Endothelial cell of umbilical vein (primary cell): ENCODE data around the gene SOX13. TPM values are rescaled to one million over a fixed set of nuclear protein-coding genes. Genes with fewer than 3 reads are reported as not detected.

Experiments
- BruUV-seq: library from RNA; stranded (reverse); fragments of 400-500 nt; replicated peaks from 2 replicates; lab custom pipeline; 2021; lab: Mats Ljungman, UMichigan
- CTCF ChIA-PET: fragments of 300-600, 350-600 bp; sonication (Branson Sonifier 250); formaldehyde crosslinking; loops from one replicate; lab custom pipeline; 2021; ENCODE audit warnings: antibody characterized with exemption, inconsistent platforms; lab: Charles Lee
- POLR2A ChIA-PET: fragments of 300-600, 350-600 bp; sonication (Branson Sonifier 250); formaldehyde crosslinking; loops from one replicate; lab custom pipeline; 2021; ENCODE audit warnings: antibody characterized with exemption, inconsistent platforms; lab: Charles Lee
- DNase-seq: peaks from one replicate; pipeline ENCODE4 v3.0.0-alpha.2; 2011; ENCODE audit warnings: low read depth, low spot score
- FAIRE-seq: peaks from 2 replicates; lab custom pipeline; 2011; peaks lifted over from hg19 to GRCh38; lab: Jason Lieb, UNC
- H2AFZ ChIP-seq: 2 replicates; pipeline ENCODE4 v1.6.0; 2012; ENCODE audit warnings: low read depth, low read length, control low read depth, inconsistent platforms
- H3K27ac ChIP-seq: 2 replicates; pipeline ENCODE4 v1.5.1; 2011; ENCODE audit warnings: low read depth, mild to moderate bottlenecking, control low read depth, low read length, moderate library complexity; ENCODE audit not compliant: insufficient read depth
- H3K27me3 ChIP-seq, 2 experiments: 2 replicates each; pipeline versions ENCODE4 v1.6.0 to v1.6.1; 2011; ENCODE audit warnings: low read length in 2 of 2, mixed read lengths in 1 of 2; ENCODE audit not compliant: control insufficient read depth in 2 of 2, insufficient read depth in 2 of 2
- H3K36me3 ChIP-seq, 2 experiments: 2 replicates in 1 of 2; 3 replicates in 1 of 2; pipeline ENCODE4 v1.5.1; 2011; ENCODE audit warnings: low read length in 2 of 2, mild to moderate bottlenecking in 1 of 2, moderate library complexity in 1 of 2; ENCODE audit not compliant: control insufficient read depth in 2 of 2, insufficient read depth in 2 of 2; ENCODE audit errors: extremely low read depth in 1 of 2
- H3K4me1 ChIP-seq: 3 replicates; pipeline ENCODE4 v1.5.1; 2011; ENCODE audit warnings: mild to moderate bottlenecking, low read length; ENCODE audit not compliant: control insufficient read depth, insufficient read depth; ENCODE audit errors: extremely low read depth
- H3K4me2 ChIP-seq: 2 replicates; pipeline ENCODE4 v1.6.1; 2011; ENCODE audit warnings: low read length, control low read depth, mixed read lengths; ENCODE audit not compliant: insufficient read depth
- H3K4me3 ChIP-seq, 3 experiments: fragments of 200-600 bp in 1 of 3; sonication (generic), shearing (Covaris generic) in 1 of 3; replicated peaks in 1 of 3; 2 replicates each; pipeline ENCODE4 v1.5.1; 2011 to 2016; ENCODE audit warnings: control low read depth in 3 of 3, low read length in 3 of 3, mild to moderate bottlenecking in 2 of 3, inconsistent platforms in 1 of 3, low read depth in 1 of 3, moderate library complexity in 1 of 3; ENCODE audit not compliant: insufficient read depth in 1 of 3
- H3K79me2 ChIP-seq: 2 replicates; pipeline ENCODE4 v1.6.0; 2012; ENCODE audit warnings: low read length, inconsistent platforms; ENCODE audit not compliant: control insufficient read depth, insufficient read depth
- H3K9ac ChIP-seq: replicated peaks from 2 replicates; pipeline ENCODE3; 2011; ENCODE audit warnings: low read length, control low read depth; ENCODE audit not compliant: insufficient read depth; ENCODE audit errors: extremely low read depth
- H3K9me1 ChIP-seq: replicated peaks from 3 replicates; pipeline ENCODE4 v1.6.0; 2011; ENCODE audit warnings: mild to moderate bottlenecking, low read length; ENCODE audit not compliant: control insufficient read depth, insufficient read depth; ENCODE audit errors: extremely low read depth
- H3K9me3 ChIP-seq: replicated peaks from 2 replicates; pipeline ENCODE4 v1.5.1; 2012; ENCODE audit warnings: low read length, inconsistent platforms; ENCODE audit not compliant: control insufficient read depth, insufficient read depth
- H4K20me1 ChIP-seq: replicated peaks from 2 replicates; pipeline ENCODE3; 2011; ENCODE audit warnings: mild to moderate bottlenecking, low read length; ENCODE audit not compliant: control insufficient read depth, insufficient read depth; ENCODE audit errors: extremely low read depth
- EZH2 ChIP-seq: IDR thresholded peaks from 2 replicates; pipeline ENCODE4 v1.6.1; 2012; ENCODE audit warnings: borderline replicate concordance, low read depth, mild to moderate bottlenecking, moderate library complexity, low read length, inconsistent platforms; ENCODE audit not compliant: severe bottlenecking
- FOS ChIP-seq: IDR thresholded peaks from 2 replicates; pipeline ENCODE4 v1.6.1; 2011; ENCODE audit warnings: mild to moderate bottlenecking, low read length, moderate library complexity, borderline replicate concordance; ENCODE audit not compliant: insufficient read depth
- GATA2 ChIP-seq: IDR thresholded peaks from 2 replicates; pipeline ENCODE4 v1.7.0; 2011; ENCODE audit warnings: low read depth, mild to moderate bottlenecking, moderate library complexity, mixed read lengths, low read length; ENCODE audit not compliant: insufficient read length, insufficient read depth
- JUN ChIP-seq: IDR thresholded peaks from 2 replicates; pipeline ENCODE4 v1.6.1; 2011; ENCODE audit warnings: borderline replicate concordance, low read depth; ENCODE audit not compliant: insufficient read length, insufficient read depth
- MAX ChIP-seq: IDR thresholded peaks from 2 replicates; pipeline ENCODE4 v1.6.1; 2011; ENCODE audit not compliant: insufficient read depth, insufficient read length
- POLR2AphosphoS5 ChIP-seq: IDR thresholded peaks from 2 replicates; pipeline ENCODE4 v1.6.1; 2012; ENCODE audit warnings: low read depth, mild to moderate bottlenecking, control low read depth, low read length, moderate library complexity; ENCODE audit not compliant: insufficient read depth
- dilution Hi-C: fragments of 300-500 bp; cut with MboI; formaldehyde crosslinking; loops from one replicate; pipeline ENCODE4 v1.15.0; 2019; ENCODE audit warnings: low sequenced_read_pairs; ENCODE audit not compliant: extremely low pct_ligation_motif_present
- intact Hi-C: fragments of 100-400 bp; cut with micrococcal nuclease; formaldehyde crosslinking; loops from one replicate; pipeline ENCODE4 v1.10.0; 2022
- polyA plus RNA-seq, 4 experiments: library from polyadenylated mRNA; depleted of rRNA in 3 of 4; stranded (reverse) in 3 of 4; unstranded in 1 of 4; fragments of >200 nt; gene quantifications; 2 replicates each; pipeline versions ENCODE4 v1.2.1 to v1.2.3, GENCODE V29; 2011 to 2012; ENCODE audit warnings: missing spikeins in 1 of 4
- total RNA-seq: library from RNA; stranded (reverse); gene quantifications from 2 replicates; pipeline ENCODE4 v1.2.3, GENCODE V29; 2021

The SOX13 gene
- total and polyA plus RNA-seq, 2 donors (not counting 3 experiments of a cell fraction or from before 2014, with no cell fraction given), result 40.8 to 57.7 TPM

GRCh38 chr1:204176049-204176448, 103.1 kb downstream of the SOX13 start:
- Histone ChIP-seq H2AFZ (no peak overlapping the region), H3K9ac (no peak overlapping the region), H3K4me2 (no peak overlapping the region), H3K9me1 (no peaks in the 10 kb centered on the region), H3K4me1 (peaks cover 24% of the 10 kb centered on the region), H3K79me2 (no peaks in the 10 kb centered on the region), H3K27me3 (no peaks in the 10 kb centered on the region), H4K20me1 (no peaks in the 10 kb centered on the region), H3K4me3 (no peak overlapping the region), H3K27ac (no peak overlapping the region), H3K9me3 (no peaks in the 10 kb centered on the region), H3K36me3 (no peaks in the 10 kb centered on the region)
- no TSS peak for BruUV-seq
- intact Hi-C loops (no loop called here), dilution Hi-C loops (no loop called here)
- ChIA-PET POLR2A (interaction anchor here (1.0 kb wide), 1 partner anchor 13 kb away, joined by 3 read pairs; no protein-coding TSS in a partner anchor), CTCF (interaction anchor here (1.0 to 26.7 kb wide), 2 partner anchors 8 to 26 kb away, joined by 3 to 770 read pairs; no protein-coding TSS in a partner anchor)
- DNase-seq, result no peak
- TF ChIP-seq GATA2 (no peak), EZH2 (no peak), MAX (no peak), POLR2AphosphoS5 (no peak)
- no peak for FAIRE-seq

- dilution Hi-C loops (no loop called here), intact Hi-C loops (no loop called here)
- TF ChIP-seq JUN (peak; percentile 19), FOS (no peak)
- H3K4me1 ChIP-seq, result peaks cover 15% of the 10 kb centered on the region
- H3K9me3 ChIP-seq, result no peaks in the 10 kb centered on the region
- no peak overlapping the region for H3K4me2 ChIP-seq
- POLR2A ChIA-PET, result no interaction called here
- no peaks in the 10 kb centered on the region for H3K27me3 ChIP-seq
- no peaks in the 10 kb centered on the region for H4K20me1 ChIP-seq
- H3K9ac ChIP-seq, result no peak overlapping the region
- DNase-seq, result peak; percentile 25
- H3K27ac ChIP-seq, result no peak overlapping the region
- no peak overlapping the region for H2AFZ ChIP-seq
- CTCF ChIA-PET, result interaction anchor here (26.7 kb wide), 1 partner anchor 25 kb away, joined by 770 read pairs; no protein-coding TSS in a partner anchor
- no peaks in the 10 kb centered on the region for H3K36me3 ChIP-seq
- H3K9me1 ChIP-seq, result no peaks in the 10 kb centered on the region
- no TSS peak for BruUV-seq
- no peaks in the 10 kb centered on the region for H3K79me2 ChIP-seq
- FAIRE-seq, result no peak
- no peak overlapping the region for H3K4me3 ChIP-seq
Observed at GRCh38 chr1:204177133-204177532, 104.2 kb downstream of the SOX13 start.

Other genes with a start within 250 kb of the SOX13 start
- gene SNRPE, start 211.5 kb upstream of the SOX13 start, total RNA-seq, result 199 and 219 TPM in 2 replicates
- gene SNRPE, start 211.5 kb upstream of the SOX13 start, polyA plus RNA-seq, result 161 and 196 TPM in 2 replicates
- 13.5 and 15.5 TPM in 2 replicates for gene ETNK2, start 78.9 kb downstream of the SOX13 start, total RNA-seq
- gene ETNK2, start 78.9 kb downstream of the SOX13 start, polyA plus RNA-seq, result 27.5 and 32.9 TPM in 2 replicates
- not detected in 2 replicates for gene REN, start 93.2 kb downstream of the SOX13 start, total RNA-seq
- gene REN, start 93.2 kb downstream of the SOX13 start, polyA plus RNA-seq, result 0.11 TPM in 1 of 2 replicates, not detected in the other
- 1.00 and 3.9 TPM in 2 replicates for gene KISS1, start 123.4 kb downstream of the SOX13 start, total RNA-seq
- 0.22 and 0.60 TPM in 2 replicates for gene KISS1, start 123.4 kb downstream of the SOX13 start, polyA plus RNA-seq
- not detected in 2 replicates for gene GOLT1A, start 140.9 kb downstream of the SOX13 start, total RNA-seq
- not detected in 2 replicates for gene GOLT1A, start 140.9 kb downstream of the SOX13 start, polyA plus RNA-seq